ENCODE data around the gene NDUFAF7.
"Not testable (repeated sequence)": the region's sequence is repeated elsewhere in the genome, so short reads cannot be mapped to it uniquely, and the experiment has no call there.

NDUFAF7 gene

DNA sequence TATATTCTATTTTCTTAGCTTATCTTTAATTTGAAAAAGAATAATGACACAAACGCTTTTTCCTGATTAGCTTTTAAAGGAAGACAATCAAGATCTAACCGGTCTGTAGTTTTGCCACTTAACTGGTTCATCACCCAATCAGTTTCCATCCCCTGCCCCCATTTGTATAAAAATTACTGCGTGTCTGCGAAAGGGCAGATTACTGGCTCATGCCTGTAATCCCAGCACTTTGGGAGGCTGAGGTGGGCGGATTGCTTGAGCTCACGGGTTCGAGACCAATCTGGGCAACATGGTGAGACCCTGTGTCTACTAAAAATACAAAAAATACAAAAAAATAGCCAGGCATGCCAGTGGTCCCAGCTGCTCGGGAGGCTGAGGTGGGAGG is 32.8 kb upstream of the NDUFAF7 start:
- no peak overlapping the region for H3K4me3 ChIP-seq (ENCODE audit: low read depth in 1 of 2, low read length in 2 of 2)
- no peak overlapping the region for H3K9ac ChIP-seq (ENCODE audit: low read length)
- H3K9me3 ChIP-seq (ENCODE audit: low read length): no peaks in the 10 kb centered on the region
- peaks cover 15% of the 10 kb centered on the region for H3K4me1 ChIP-seq (ENCODE audit: insufficient read depth, low read length)
- H3K27me3 ChIP-seq (ENCODE audit: control insufficient read depth in 1 of 2, insufficient read depth in 2 of 2, low read length in 2 of 2): no peaks in the 10 kb centered on the region
- H3K36me3 ChIP-seq (ENCODE audit: insufficient read depth, low read length): peaks cover 26% of the 10 kb centered on the region
- no peak overlapping the region for H3K27ac ChIP-seq (ENCODE audit: low read depth, low read length)

DNA sequence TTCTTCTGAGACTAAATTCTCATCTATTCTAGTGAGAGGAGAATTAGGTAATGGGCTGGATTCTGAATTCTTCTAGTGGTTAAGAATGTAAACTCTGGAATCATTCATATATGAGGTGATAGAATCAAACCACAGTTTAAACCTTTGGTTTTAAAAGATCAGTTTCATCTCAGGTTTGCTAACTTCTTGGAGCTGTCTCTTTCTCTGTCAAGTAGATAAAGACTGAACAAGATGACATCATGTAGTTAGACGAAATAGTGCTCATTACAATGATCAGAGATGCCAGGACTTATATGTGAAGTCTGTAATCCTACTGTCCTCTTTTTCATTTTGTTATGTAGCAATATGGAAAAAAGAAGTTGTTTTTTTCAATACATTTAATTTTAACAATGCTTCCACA is 30.2 kb upstream of the NDUFAF7 start:
- no peaks in the 10 kb centered on the region for H3K27me3 ChIP-seq (ENCODE audit: control insufficient read depth in 1 of 2, insufficient read depth in 2 of 2, low read length in 2 of 2)
- H3K9ac ChIP-seq (ENCODE audit: low read length): no peak overlapping the region
- H3K9me3 ChIP-seq (ENCODE audit: low read length): peaks cover 4% of the 10 kb centered on the region
- H3K36me3 ChIP-seq (ENCODE audit: insufficient read depth, low read length): peaks cover 36% of the 10 kb centered on the region
- H3K4me3 ChIP-seq (ENCODE audit: low read depth in 1 of 2, low read length in 2 of 2): no peak overlapping the region
- no peak overlapping the region for H3K27ac ChIP-seq (ENCODE audit: low read depth, low read length)
- peaks cover 11% of the 10 kb centered on the region for H3K4me1 ChIP-seq (ENCODE audit: insufficient read depth, low read length)

DNA sequence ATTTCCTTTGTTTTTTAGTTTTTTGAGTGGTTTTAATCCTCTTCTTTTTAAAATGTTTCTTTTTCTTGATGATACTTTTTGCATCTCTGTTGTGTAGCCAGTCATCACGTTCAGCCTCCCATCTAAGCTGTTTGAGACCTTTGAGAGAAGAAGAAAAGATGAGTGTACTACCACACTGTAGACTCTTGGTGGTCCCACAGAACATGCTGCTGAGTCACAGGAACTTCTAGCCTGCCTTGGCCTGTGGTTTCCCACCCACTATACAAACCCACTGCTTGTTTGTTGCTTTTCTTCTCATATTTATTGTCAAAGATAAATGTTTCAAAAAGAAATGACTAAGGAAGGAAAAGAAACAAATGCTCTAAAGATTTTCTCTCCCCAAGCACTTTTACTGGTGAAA is 29.7 kb upstream of the NDUFAF7 start:
- peaks cover 41% of the 10 kb centered on the region for H3K36me3 ChIP-seq (ENCODE audit: insufficient read depth, low read length)
- peaks cover 11% of the 10 kb centered on the region for H3K4me1 ChIP-seq (ENCODE audit: insufficient read depth, low read length)
- H3K9me3 ChIP-seq (ENCODE audit: low read length): peaks cover 6% of the 10 kb centered on the region
- H3K27ac ChIP-seq (ENCODE audit: low read depth, low read length): no peak overlapping the region
- H3K9ac ChIP-seq (ENCODE audit: low read length): no peak overlapping the region
- H3K4me3 ChIP-seq (ENCODE audit: low read depth in 1 of 2, low read length in 2 of 2): no peak overlapping the region
- no peaks in the 10 kb centered on the region for H3K27me3 ChIP-seq (ENCODE audit: control insufficient read depth in 1 of 2, insufficient read depth in 2 of 2, low read length in 2 of 2)

DNA sequence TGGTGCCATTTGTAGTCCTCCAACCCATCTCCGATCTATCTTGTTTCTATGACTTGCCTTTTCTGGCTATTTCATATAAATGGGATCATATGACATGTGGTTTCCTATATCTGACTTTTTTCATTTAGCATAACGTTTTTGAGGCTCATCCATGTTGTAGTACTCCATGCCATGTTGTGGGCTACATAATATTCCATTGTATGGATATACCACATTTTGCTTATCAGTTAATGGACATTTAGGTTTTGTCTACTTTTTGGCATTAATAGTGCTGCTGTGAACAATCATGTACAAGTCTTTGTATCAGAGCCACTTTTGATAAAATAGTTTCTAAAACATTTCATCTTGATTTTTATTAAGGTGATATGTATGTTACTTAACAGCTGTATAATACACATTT is 27.8 kb upstream of the NDUFAF7 start:
- no peaks in the 10 kb centered on the region for H3K27me3 ChIP-seq (ENCODE audit: control insufficient read depth in 1 of 2, insufficient read depth in 2 of 2, low read length in 2 of 2)
- no peak overlapping the region for H3K27ac ChIP-seq (ENCODE audit: low read depth, low read length)
- H3K9ac ChIP-seq (ENCODE audit: low read length): no peak overlapping the region
- H3K4me1 ChIP-seq (ENCODE audit: insufficient read depth, low read length): no peaks in the 10 kb centered on the region
- peaks cover 6% of the 10 kb centered on the region for H3K9me3 ChIP-seq (ENCODE audit: low read length)
- no peak overlapping the region for H3K4me3 ChIP-seq (ENCODE audit: low read depth in 1 of 2, low read length in 2 of 2)
- peaks cover 52% of the 10 kb centered on the region for H3K36me3 ChIP-seq (ENCODE audit: insufficient read depth, low read length)

DNA sequence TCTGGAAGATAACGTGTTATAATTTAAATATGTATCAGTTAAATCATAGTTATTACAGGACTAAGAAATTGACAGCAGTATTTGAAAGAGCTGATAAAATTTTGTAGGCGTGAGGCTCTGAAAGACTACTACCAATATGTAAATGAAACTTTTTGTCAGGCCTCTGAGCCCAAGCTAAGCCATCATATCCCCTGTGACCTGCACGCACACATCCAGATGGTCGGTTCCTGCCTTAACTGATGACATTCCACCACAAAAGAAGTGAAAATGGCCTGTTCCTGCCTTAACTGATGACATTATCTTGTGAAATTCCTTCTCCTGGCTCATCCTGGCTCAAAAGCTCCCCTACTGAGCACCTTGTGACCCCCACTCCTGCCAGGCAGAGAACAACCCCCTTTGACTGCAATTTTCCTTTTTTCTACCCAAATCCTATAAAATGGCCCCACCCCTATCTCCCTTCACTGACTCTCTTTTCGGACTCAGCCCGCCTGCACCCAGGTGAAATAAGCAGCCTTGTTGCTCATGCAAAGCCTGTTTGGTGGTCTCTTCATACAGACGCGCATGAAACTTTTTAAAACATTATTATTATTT is 26.3 kb upstream of the NDUFAF7 start:
- H3K9ac ChIP-seq (ENCODE audit: low read length); H3K4me3 ChIP-seq (ENCODE audit: low read depth in 1 of 2, low read length in 2 of 2); H3K27ac ChIP-seq (ENCODE audit: low read depth, low read length); H3K4me1 ChIP-seq (ENCODE audit: insufficient read depth, low read length); H3K27me3 ChIP-seq (ENCODE audit: control insufficient read depth in 1 of 2, insufficient read depth in 2 of 2, low read length in 2 of 2): not testable (repeated sequence)
- Histone ChIP-seq H3K9me3 (ENCODE audit: low read length) (peaks cover 12% of the 10 kb centered on the region), H3K36me3 (ENCODE audit: insufficient read depth, low read length) (peaks cover 66% of the 10 kb centered on the region)

DNA sequence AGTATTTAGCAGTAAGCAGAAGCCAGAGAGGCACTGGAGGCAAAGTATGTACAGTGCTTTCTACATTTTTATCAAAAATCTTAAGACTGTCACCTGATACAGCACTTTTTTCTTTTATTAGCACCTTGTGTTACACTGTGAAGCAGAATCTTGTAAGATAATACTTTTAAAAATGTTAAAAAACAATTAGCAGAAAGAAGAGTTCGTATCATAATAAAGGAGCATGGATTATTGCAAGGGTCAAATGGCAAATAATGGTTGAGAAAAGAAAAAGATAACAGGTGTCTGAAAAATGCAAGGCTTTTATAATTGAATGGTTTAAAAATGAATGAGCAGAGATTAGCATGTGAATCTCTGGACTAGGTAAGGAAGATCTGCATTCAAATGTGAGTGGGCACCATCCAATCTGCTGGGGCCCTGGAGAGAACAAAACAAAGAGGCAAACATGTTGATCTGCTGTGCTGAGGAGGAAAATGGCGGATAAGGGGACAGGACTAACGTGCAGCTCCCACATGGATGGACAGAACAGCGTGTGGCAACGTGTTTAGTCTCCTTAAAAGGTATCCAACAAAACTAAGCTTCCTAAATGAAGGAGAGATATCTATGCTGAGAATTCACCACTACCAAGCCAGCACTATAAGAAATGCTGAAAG is 25.6 kb upstream of the NDUFAF7 start:
- H3K27ac ChIP-seq (ENCODE audit: low read depth, low read length): no peak overlapping the region
- peaks cover 66% of the 10 kb centered on the region for H3K36me3 ChIP-seq (ENCODE audit: insufficient read depth, low read length)
- no peaks in the 10 kb centered on the region for H3K27me3 ChIP-seq (ENCODE audit: control insufficient read depth in 1 of 2, insufficient read depth in 2 of 2, low read length in 2 of 2)
- H3K9ac ChIP-seq (ENCODE audit: low read length): no peak overlapping the region
- H3K4me3 ChIP-seq (ENCODE audit: low read depth in 1 of 2, low read length in 2 of 2): no peak overlapping the region
- no peaks in the 10 kb centered on the region for H3K4me1 ChIP-seq (ENCODE audit: insufficient read depth, low read length)
- H3K9me3 ChIP-seq (ENCODE audit: low read length): peaks cover 12% of the 10 kb centered on the region

DNA sequence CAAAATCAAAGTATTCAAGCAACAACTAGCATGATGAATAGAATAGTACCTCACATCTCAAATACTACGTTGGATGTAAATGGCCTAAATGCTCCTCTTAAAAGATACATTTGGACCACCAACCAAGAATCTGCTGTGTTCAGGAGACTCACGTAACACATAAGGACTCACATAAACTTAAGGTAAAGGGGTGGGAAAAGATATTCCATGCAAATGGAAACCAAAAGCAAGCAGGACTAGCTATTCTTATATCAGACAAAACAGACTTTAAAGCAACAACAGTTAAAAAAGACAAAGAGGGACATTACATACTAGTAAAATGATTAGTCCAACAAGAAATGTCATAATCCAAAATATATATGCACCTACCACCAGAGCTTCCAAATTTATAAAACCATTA is 24.7 kb upstream of the NDUFAF7 start:
- H3K27me3 ChIP-seq (ENCODE audit: control insufficient read depth in 1 of 2, insufficient read depth in 2 of 2, low read length in 2 of 2); H3K27ac ChIP-seq (ENCODE audit: low read depth, low read length); H3K9ac ChIP-seq (ENCODE audit: low read length); H3K4me1 ChIP-seq (ENCODE audit: insufficient read depth, low read length); H3K4me3 ChIP-seq (ENCODE audit: low read depth in 1 of 2, low read length in 2 of 2): not testable (repeated sequence)
- H3K9me3 ChIP-seq (ENCODE audit: low read length): peaks cover 12% of the 10 kb centered on the region
- H3K36me3 ChIP-seq (ENCODE audit: insufficient read depth, low read length): peaks cover 66% of the 10 kb centered on the region

DNA sequence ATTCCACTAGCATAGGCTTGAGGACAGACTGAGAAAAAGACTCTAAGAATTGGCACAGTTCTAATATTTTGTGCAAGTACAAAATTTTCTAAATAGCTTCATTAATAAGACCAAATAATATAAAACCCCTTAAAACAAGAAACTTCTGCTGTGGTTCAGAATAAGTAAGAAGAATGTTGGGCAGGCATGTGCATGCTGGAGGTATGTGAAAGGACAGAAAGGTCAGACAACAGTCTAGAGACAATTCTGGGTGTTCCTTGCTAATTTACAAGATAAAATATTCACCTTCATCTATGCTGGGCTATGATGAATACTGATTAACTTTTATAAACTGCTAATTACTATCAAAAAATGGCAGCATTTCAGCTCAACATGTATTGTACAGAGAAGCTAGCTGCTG is 20.2 kb upstream of the NDUFAF7 start:
- Histone ChIP-seq H3K4me1 (ENCODE audit: insufficient read depth, low read length) (no peaks in the 10 kb centered on the region), H3K36me3 (ENCODE audit: insufficient read depth, low read length) (peaks cover 75% of the 10 kb centered on the region), H3K9me3 (ENCODE audit: low read length) (peaks cover 7% of the 10 kb centered on the region)

DNA sequence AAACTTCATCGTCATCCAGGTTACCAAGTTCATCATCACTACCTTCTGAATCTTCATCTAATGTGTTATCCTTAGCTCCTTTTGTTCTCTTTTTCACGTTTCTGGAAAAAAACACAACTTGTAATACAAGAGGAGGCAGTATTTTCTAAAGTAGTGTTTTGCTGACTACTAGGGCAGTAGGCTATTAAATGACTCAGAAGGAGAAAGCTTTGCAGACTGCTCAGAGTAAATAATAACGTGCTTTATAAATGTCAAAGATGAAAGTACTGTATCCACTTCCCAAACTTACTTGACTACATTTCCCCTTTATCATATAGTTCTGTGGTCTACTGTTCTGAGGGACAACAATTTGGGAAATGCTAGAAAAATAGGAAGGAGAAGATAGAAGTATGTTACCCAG is 19.5 kb upstream of the NDUFAF7 start:
- no peak overlapping the region for H3K27ac ChIP-seq (ENCODE audit: low read depth, low read length)
- no peak overlapping the region for H3K9ac ChIP-seq (ENCODE audit: low read length)
- no peaks in the 10 kb centered on the region for H3K27me3 ChIP-seq (ENCODE audit: control insufficient read depth in 1 of 2, insufficient read depth in 2 of 2, low read length in 2 of 2)
- peaks cover 6% of the 10 kb centered on the region for H3K9me3 ChIP-seq (ENCODE audit: low read length)
- no peaks in the 10 kb centered on the region for H3K4me1 ChIP-seq (ENCODE audit: insufficient read depth, low read length)
- peaks cover 75% of the 10 kb centered on the region for H3K36me3 ChIP-seq (ENCODE audit: insufficient read depth, low read length)
- no peak overlapping the region for H3K4me3 ChIP-seq (ENCODE audit: low read depth in 1 of 2, low read length in 2 of 2)

More for the DNA sequence above, 20.2 kb upstream of the NDUFAF7 start:
- Histone ChIP-seq H3K27me3 (ENCODE audit: control insufficient read depth in 1 of 2, insufficient read depth in 2 of 2, low read length in 2 of 2) (no peaks in the 10 kb centered on the region), H3K9ac (ENCODE audit: low read length) (no peak overlapping the region), H3K27ac (ENCODE audit: low read depth, low read length) (no peak overlapping the region), H3K4me3 (ENCODE audit: low read depth in 1 of 2, low read length in 2 of 2) (no peak overlapping the region)

DNA sequence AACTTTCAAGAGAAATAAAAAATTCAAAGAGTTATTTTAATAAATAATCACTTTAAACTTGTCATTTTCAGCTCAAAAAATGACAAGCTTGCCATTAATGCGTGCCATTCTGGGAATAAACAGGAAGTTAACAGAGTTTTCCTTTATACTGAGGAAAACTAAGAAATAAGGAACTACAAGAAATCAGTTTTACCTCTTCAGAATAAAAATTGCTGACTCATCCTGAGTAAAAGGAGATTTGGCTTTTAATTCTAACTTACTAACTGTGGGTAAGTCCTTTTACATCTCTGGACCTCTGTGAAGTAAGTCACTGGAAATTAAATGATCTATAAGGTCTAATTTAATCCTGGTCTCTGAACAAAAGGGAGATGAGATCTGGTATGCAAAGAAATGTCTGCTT is 16.2 kb upstream of the NDUFAF7 start:
- Histone ChIP-seq H3K27ac (ENCODE audit: low read depth, low read length) (no peak overlapping the region), H3K4me1 (ENCODE audit: insufficient read depth, low read length) (no peaks in the 10 kb centered on the region), H3K9me3 (ENCODE audit: low read length) (no peaks in the 10 kb centered on the region), H3K9ac (ENCODE audit: low read length) (no peak overlapping the region), H3K4me3 (ENCODE audit: low read depth in 1 of 2, low read length in 2 of 2) (no peak overlapping the region), H3K27me3 (ENCODE audit: control insufficient read depth in 1 of 2, insufficient read depth in 2 of 2, low read length in 2 of 2) (no peaks in the 10 kb centered on the region), H3K36me3 (ENCODE audit: insufficient read depth, low read length) (peaks cover 64% of the 10 kb centered on the region)

DNA sequence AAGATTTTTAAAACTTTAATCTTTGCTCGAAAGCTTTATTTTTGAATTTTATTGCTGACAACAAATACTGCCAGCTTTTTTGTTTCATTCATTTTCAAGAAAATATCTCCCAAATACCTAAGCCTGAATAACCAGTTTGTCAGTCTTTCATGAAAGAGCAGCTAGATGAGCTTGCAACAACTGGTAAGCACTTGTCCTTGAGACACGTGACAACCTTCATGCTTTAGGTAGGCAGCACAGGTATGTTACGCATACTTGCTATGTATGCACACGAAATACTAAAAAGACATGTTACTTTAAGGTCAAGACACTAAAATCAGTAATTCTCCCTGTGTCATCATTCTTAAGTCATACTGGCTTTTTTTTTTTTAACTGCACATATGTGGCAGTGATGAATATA is 12.4 kb upstream of the NDUFAF7 start:
- Histone ChIP-seq H3K27me3 (ENCODE audit: control insufficient read depth in 1 of 2, insufficient read depth in 2 of 2, low read length in 2 of 2) (no peaks in the 10 kb centered on the region), H3K27ac (ENCODE audit: low read depth, low read length) (no peak overlapping the region), H3K4me3 (ENCODE audit: low read depth in 1 of 2, low read length in 2 of 2) (no peak overlapping the region), H3K9me3 (ENCODE audit: low read length) (no peaks in the 10 kb centered on the region), H3K4me1 (ENCODE audit: insufficient read depth, low read length) (no peaks in the 10 kb centered on the region), H3K9ac (ENCODE audit: low read length) (no peak overlapping the region), H3K36me3 (ENCODE audit: insufficient read depth, low read length) (peaks cover 61% of the 10 kb centered on the region)

DNA sequence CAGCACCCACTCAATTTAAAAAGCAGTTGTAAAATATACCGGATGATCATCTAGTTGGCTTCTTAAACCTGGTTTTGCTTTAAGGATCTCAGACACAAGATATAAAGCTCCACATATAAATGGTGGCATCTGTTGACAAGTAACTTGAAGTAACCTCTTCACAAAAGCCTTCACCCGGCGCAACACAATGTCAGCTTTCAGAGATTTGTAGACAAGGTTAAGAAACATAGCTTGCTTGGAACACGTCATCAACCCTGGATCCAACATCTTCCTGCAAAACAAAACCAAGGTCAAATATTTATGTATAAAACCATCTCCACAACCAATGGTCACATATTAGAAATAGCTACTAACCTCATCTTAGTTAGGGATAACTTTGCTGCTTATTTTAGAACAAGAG is 8.3 kb upstream of the NDUFAF7 start:
- Histone ChIP-seq H3K27ac (ENCODE audit: low read depth, low read length) (no peak overlapping the region), H3K27me3 (ENCODE audit: control insufficient read depth in 1 of 2, insufficient read depth in 2 of 2, low read length in 2 of 2) (no peaks in the 10 kb centered on the region), H3K36me3 (ENCODE audit: insufficient read depth, low read length) (peaks cover 47% of the 10 kb centered on the region), H3K4me1 (ENCODE audit: insufficient read depth, low read length) (peaks cover 12% of the 10 kb centered on the region), H3K4me3 (ENCODE audit: low read depth in 1 of 2, low read length in 2 of 2) (no peak overlapping the region), H3K9me3 (ENCODE audit: low read length) (no peaks in the 10 kb centered on the region), H3K9ac (ENCODE audit: low read length) (no peak overlapping the region)
